ENCODE measurements around the gene STIM2.

The STIM2 gene

GRCh38 chr4:26837993-26838842, 22.4 kb upstream of the STIM2 start:
- DNase-seq (ENCODE audit: low read depth in 2 of 2, low spot score in 1 of 2), result no peak

GRCh38 chr4:26839016-26839415, 21.6 kb upstream of the STIM2 start:
- DNase-seq (ENCODE audit: low read depth in 2 of 2, low spot score in 1 of 2), result no peak

GRCh38 chr4:26839534-26839951, 21.1 kb upstream of the STIM2 start:
- no peak for DNase-seq (ENCODE audit: low read depth in 2 of 2, low spot score in 1 of 2)

GRCh38 chr4:26840786-26841185, 19.9 kb upstream of the STIM2 start:
- DNase-seq (ENCODE audit: low read depth in 2 of 2, low spot score in 1 of 2), result no peak

GRCh38 chr4:26842911-26843310, 17.7 kb upstream of the STIM2 start:
- DNase-seq (ENCODE audit: low read depth in 2 of 2, low spot score in 1 of 2), result no peak

- no peak for DNase-seq (ENCODE audit: low read depth in 2 of 2, low spot score in 1 of 2)
Observed at GRCh38 chr4:26850528-26850927, 10.1 kb upstream of the STIM2 start.

GRCh38 chr4:26851129-26851528, 9.5 kb upstream of the STIM2 start:
- DNase-seq (ENCODE audit: low read depth in 2 of 2, low spot score in 1 of 2), result no peak

- DNase-seq (ENCODE audit: low read depth in 2 of 2, low spot score in 1 of 2), result no peak
Observed at GRCh38 chr4:26854701-26855100, 5.9 kb upstream of the STIM2 start.

- no peak for DNase-seq (ENCODE audit: low read depth in 2 of 2, low spot score in 1 of 2)
Observed at GRCh38 chr4:26856906-26857277, 3.7 kb upstream of the STIM2 start.

- peak; percentile 85 to 90 for DNase-seq (ENCODE audit: low read depth in 2 of 2, low spot score in 1 of 2)
Observed at GRCh38 chr4:26857278-26858034, 3.2 kb upstream of the STIM2 start.

GRCh38 chr4:26858035-26858918, 2.4 kb upstream of the STIM2 start:
- DNase-seq (ENCODE audit: low read depth in 2 of 2, low spot score in 1 of 2), result no peak

- DNase-seq (ENCODE audit: low read depth in 2 of 2, low spot score in 1 of 2), result no peak
Observed at GRCh38 chr4:26858947-26859401, 1.7 kb upstream of the STIM2 start.

- DNase-seq (ENCODE audit: low read depth in 2 of 2, low spot score in 1 of 2), result no peak
Observed at GRCh38 chr4:26859762-26860156, 882 bp upstream of the STIM2 start.

GRCh38 chr4:26860922-26861433, 337 bp downstream of the STIM2 start:
- no peak for DNase-seq (ENCODE audit: low read depth in 2 of 2, low spot score in 1 of 2)

GRCh38 chr4:26861434-26862186, 969 bp downstream of the STIM2 start:
- DNase-seq (ENCODE audit: low read depth in 2 of 2, low spot score in 1 of 2), result peak; percentile 51 to 56

GRCh38 chr4:26862381-26862915, 1.8 kb downstream of the STIM2 start:
- no peak for DNase-seq (ENCODE audit: low read depth in 2 of 2, low spot score in 1 of 2)

GRCh38 chr4:26863512-26863911, 2.9 kb downstream of the STIM2 start:
- DNase-seq (ENCODE audit: low read depth in 2 of 2, low spot score in 1 of 2), result no peak

GRCh38 chr4:26864899-26865298, 4.3 kb downstream of the STIM2 start:
- DNase-seq (ENCODE audit: low read depth in 2 of 2, low spot score in 1 of 2), result no peak

- DNase-seq (ENCODE audit: low read depth in 2 of 2, low spot score in 1 of 2), result no peak
Observed at GRCh38 chr4:26866203-26866602, 5.6 kb downstream of the STIM2 start.

- no peak for DNase-seq (ENCODE audit: low read depth in 2 of 2, low spot score in 1 of 2)
Observed at GRCh38 chr4:26866781-26867180, 6.1 kb downstream of the STIM2 start.

Data from stimulated activated CD8-positive, alpha-beta memory T cell treated with anti-CD3 and anti-CD28 coated beads, Interleukin-4, amount 100 ng/mL, for 4 hours (primary cell).